Measurements from ENCODE around the gene GTPBP3.
A peak's percentile ranks its signal among the peaks of the same experiment; 100 is the strongest.

GTPBP3 gene

GRCh38 chr19:17327654-17328516 is 9.5 kb upstream of the GTPBP3 start:
- no peak for DNase-seq

GRCh38 chr19:17328517-17329365 is 8.6 kb upstream of the GTPBP3 start:
- no peak for DNase-seq

GRCh38 chr19:17329366-17330261 is 7.7 kb upstream of the GTPBP3 start:
- no peak for DNase-seq

GRCh38 chr19:17330262-17331044 is 6.9 kb upstream of the GTPBP3 start:
- no peak for DNase-seq

- no peak for DNase-seq
Observed at GRCh38 chr19:17331045-17331558, 6.3 kb upstream of the GTPBP3 start.

GRCh38 chr19:17332360-17332676 is 5.0 kb upstream of the GTPBP3 start:
- DNase-seq, result no peak

GRCh38 chr19:17332677-17333581 is 4.4 kb upstream of the GTPBP3 start:
- peak; percentile 42 for DNase-seq

GRCh38 chr19:17333611-17334413 is 3.5 kb upstream of the GTPBP3 start:
- DNase-seq, result no peak

GRCh38 chr19:17334414-17335409 is 2.6 kb upstream of the GTPBP3 start, which contains the start of gene ANO8:
Gene ANO8 (minus strand): TSS chr19:17334855. CDS start chr19:17334670, 185 bp downstream.
- DNase-seq, result peak; percentile 97

GRCh38 chr19:17335575-17335974 is 1.8 kb upstream of the GTPBP3 start:
- DNase-seq, result no peak

GRCh38 chr19:17337675-17338432 is 501 bp downstream of the GTPBP3 start:
- no peak for DNase-seq

- no peak for DNase-seq
Observed at GRCh38 chr19:17338433-17339078, 1.2 kb downstream of the GTPBP3 start.

GRCh38 chr19:17339088-17339741 is 1.9 kb downstream of the GTPBP3 start:
- no peak for DNase-seq

GRCh38 chr19:17340302-17340870 is 3.0 kb downstream of the GTPBP3 start:
- DNase-seq, result no peak

GRCh38 chr19:17340871-17341357 is 3.6 kb downstream of the GTPBP3 start:
- no peak for DNase-seq

- DNase-seq, result no peak
Observed at GRCh38 chr19:17341386-17341785, 4.0 kb downstream of the GTPBP3 start.

Data from COR-L47 (cell line).